Vagina (tissue), 2 donors: ENCODE results near the gene GRAMD1B. TPM values are rescaled to one million over a fixed set of nuclear protein-coding genes. Genes with fewer than 3 reads are reported as not detected.

Source experiments
- DNase-seq, 2 donors: peaks; one replicate each; pipeline ENCODE4 v3.0.0-alpha.2; 2017; ENCODE audit errors: extremely low spot score in 2 of 2
- H3K27ac ChIP-seq: fragments of 200-600 bp; sonication (generic); one replicate; pipeline ENCODE4 v1.5.1; 2019
- H3K27me3 ChIP-seq: fragments of 200-600 bp; sonication (generic); one replicate; pipeline ENCODE4 v1.5.1; 2019
- H3K36me3 ChIP-seq, 2 donors: fragments of 200-600 bp; sonication (generic); one replicate each; pipeline ENCODE4 v1.5.1; 2017 to 2019
- H3K4me1 ChIP-seq: fragments of 200-600 bp; sonication (generic); one replicate; pipeline ENCODE4 v1.5.1; 2019
- H3K4me3 ChIP-seq, 2 donors: fragments of 200-600 bp; sonication (generic); 1 replicate in 1 of 2; 2 replicates in 1 of 2; pipeline ENCODE4 v1.5.1; 2016 to 2019
- H3K9me3 ChIP-seq: fragments of 200-600 bp; sonication (generic); one replicate; pipeline ENCODE4 v1.5.1; 2019
- POLR2A ChIP-seq, 2 donors: fragments of 450-650 bp; IDR thresholded peaks; one replicate each; pipeline ENCODE4 v1.6.1; 2017; ENCODE audit warnings: antibody characterized with exemption in 2 of 2, mild to moderate bottlenecking in 2 of 2, moderate library complexity in 2 of 2
- POLR2AphosphoS5 ChIP-seq, 2 donors: sonication (generic); formaldehyde crosslinking; IDR thresholded peaks; one replicate each; pipeline ENCODE4 v1.9.0; 2017; ENCODE audit warnings: antibody characterized with exemption in 2 of 2, mild to moderate bottlenecking in 2 of 2, low read depth in 1 of 2; ENCODE audit not compliant: insufficient read depth in 1 of 2
- intact Hi-C: fragments of 100-400 bp; cut with DNase I; formaldehyde crosslinking; loops from one replicate; pipeline ENCODE4 v1.15.1; 2023
- total RNA-seq: library from RNA; depleted of rRNA; stranded (reverse); fragments of >200 nt; gene quantifications from one replicate; pipeline ENCODE4 v1.2.3, GENCODE V29; 2016
- TF ChIP-seq, protein P1 (sequence below), 3 experiments: fragments of 450-650 bp in 2 of 3; fragments of 200-600 bp in 1 of 3; sonication (generic) in 1 of 3; IDR thresholded peaks; one replicate each; pipeline ENCODE4 v1.5.1; 2017 to 2019; ENCODE audit warnings: antibody characterized with exemption in 3 of 3, mild to moderate bottlenecking in 2 of 3, moderate library complexity in 2 of 3

GRAMD1B gene
- total RNA-seq, 1 donor from 2014 or later, result 4.9 TPM

DNA sequence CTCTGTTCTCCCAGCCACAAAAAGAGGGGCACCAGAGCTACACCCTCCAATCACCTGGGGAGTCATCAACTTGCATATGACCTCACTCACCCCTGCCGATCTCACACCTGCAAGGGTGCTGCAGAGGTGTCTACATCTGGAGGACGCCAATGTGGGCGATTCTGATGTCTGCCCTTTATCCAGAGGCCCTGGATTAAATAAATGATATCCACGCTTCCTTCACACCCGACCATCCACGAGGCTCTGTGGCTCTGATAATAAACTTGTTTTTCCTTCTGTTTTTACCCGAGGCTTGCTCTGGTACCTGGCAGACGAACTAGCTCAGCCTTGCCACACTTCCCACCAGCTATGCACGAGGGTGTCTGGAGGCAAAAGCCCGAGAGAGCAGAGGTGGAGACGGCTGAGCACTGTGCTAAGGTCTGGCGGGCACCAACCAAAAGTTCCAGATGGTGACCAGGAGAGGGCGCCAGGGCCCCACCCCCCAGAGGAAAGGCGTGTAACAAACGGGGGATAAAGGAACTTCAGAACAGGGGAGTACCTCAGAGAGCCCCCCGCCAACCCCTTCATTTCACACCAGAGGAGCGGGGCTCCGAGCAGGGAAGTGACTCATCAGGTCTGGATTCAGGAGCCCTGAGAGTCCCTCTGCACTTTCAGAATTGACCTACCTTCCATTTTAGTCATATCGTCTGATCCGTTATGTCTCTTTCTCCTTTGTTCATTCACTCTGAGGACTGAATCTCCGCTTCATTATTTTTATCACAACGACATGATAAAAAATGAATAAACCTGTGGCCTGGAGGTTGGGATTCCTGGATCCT, 210.8 kb downstream of the GRAMD1B start:
- H3K9me3 ChIP-seq, result no peaks in the 10 kb centered on the region

DNA sequence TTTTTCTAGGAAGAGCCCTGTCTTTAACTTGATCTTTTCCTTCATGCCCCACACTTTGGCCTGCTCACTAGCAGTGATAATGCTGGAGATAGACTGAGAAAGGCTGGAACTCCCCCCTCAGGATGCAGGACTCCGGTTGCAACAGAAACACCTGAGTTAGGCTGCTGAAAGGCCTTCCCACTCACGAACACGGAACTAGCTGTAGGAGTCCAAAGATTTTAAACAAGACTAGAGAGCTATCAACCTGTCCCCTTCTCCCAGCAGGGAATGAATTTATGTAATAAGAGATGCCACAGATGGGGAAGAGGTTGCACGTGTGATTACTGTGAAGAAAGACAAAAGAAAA, 211.4 kb downstream of the GRAMD1B start:
- Histone ChIP-seq H3K9me3 (no peaks in the 10 kb centered on the region), H3K27ac (no peak overlapping the region), H3K27me3 (no peaks in the 10 kb centered on the region), H3K36me3 (no peaks in the 10 kb centered on the region), H3K4me3 (no peak overlapping the region), H3K4me1 (no peaks in the 10 kb centered on the region)
- TF ChIP-seq, protein P1, sequence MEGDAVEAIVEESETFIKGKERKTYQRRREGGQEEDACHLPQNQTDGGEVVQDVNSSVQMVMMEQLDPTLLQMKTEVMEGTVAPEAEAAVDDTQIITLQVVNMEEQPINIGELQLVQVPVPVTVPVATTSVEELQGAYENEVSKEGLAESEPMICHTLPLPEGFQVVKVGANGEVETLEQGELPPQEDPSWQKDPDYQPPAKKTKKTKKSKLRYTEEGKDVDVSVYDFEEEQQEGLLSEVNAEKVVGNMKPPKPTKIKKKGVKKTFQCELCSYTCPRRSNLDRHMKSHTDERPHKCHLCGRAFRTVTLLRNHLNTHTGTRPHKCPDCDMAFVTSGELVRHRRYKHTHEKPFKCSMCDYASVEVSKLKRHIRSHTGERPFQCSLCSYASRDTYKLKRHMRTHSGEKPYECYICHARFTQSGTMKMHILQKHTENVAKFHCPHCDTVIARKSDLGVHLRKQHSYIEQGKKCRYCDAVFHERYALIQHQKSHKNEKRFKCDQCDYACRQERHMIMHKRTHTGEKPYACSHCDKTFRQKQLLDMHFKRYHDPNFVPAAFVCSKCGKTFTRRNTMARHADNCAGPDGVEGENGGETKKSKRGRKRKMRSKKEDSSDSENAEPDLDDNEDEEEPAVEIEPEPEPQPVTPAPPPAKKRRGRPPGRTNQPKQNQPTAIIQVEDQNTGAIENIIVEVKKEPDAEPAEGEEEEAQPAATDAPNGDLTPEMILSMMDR (IDR thresholded peaks at IDR 0.05), result no peak
- TF ChIP-seq POLR2A (IDR thresholded peaks at IDR 0.05) (no peak), POLR2AphosphoS5 (IDR thresholded peaks at IDR 0.05; ENCODE audit: insufficient read depth in 1 of 2, low read depth in 1 of 2) (no peak)
- intact Hi-C loops, result no loop called here
- DNase-seq, result no peak

More for the DNA sequence above, 210.8 kb downstream of the GRAMD1B start:
- H3K27ac ChIP-seq, result no peak overlapping the region
- no peaks in the 10 kb centered on the region for H3K4me1 ChIP-seq
- TF ChIP-seq POLR2AphosphoS5 (IDR thresholded peaks at IDR 0.05; ENCODE audit: insufficient read depth in 1 of 2, low read depth in 1 of 2), result no peak
- TF ChIP-seq POLR2A (IDR thresholded peaks at IDR 0.05), result no peak
- TF ChIP-seq, protein P1 (IDR thresholded peaks at IDR 0.05), result peak in 1 of 3 experiments; percentile 32
- no peak overlapping the region for H3K4me3 ChIP-seq
- DNase-seq, result no peak
- intact Hi-C loops, result no loop called here
- H3K27me3 ChIP-seq, result no peaks in the 10 kb centered on the region
- no peaks in the 10 kb centered on the region for H3K36me3 ChIP-seq

DNA sequence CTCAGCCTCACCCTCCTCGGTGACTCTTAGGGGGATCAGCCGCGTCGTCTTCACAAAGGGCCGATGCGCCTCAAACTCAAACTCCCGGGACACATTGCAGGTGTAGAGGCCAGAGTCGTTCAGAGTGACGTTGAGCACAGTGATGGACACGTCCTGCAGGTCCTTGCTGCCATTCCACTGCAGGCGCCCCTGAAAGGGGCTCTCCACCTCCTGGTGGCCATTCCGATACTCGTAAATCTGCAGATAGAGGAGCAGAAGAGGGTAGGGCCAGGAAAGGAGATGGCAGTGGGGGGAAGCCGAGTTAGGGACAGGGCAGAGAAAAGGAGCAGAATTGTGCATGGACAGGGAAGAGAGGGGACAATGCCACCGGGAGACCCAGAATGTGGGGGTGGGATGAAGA, 212.4 kb downstream of the GRAMD1B start:
- H3K27ac ChIP-seq, result no peak overlapping the region
- no peak overlapping the region for H3K4me3 ChIP-seq
- no peak for TF ChIP-seq POLR2AphosphoS5 (IDR thresholded peaks at IDR 0.05; ENCODE audit: insufficient read depth in 1 of 2, low read depth in 1 of 2)
- TF ChIP-seq POLR2A (IDR thresholded peaks at IDR 0.05), result no peak
- TF ChIP-seq, protein P1 (IDR thresholded peaks at IDR 0.05), result no peak
- no peaks in the 10 kb centered on the region for H3K36me3 ChIP-seq
- H3K27me3 ChIP-seq, result no peaks in the 10 kb centered on the region
- intact Hi-C loops, result no loop called here
- no peaks in the 10 kb centered on the region for H3K4me1 ChIP-seq
- DNase-seq, result no peak
- no peaks in the 10 kb centered on the region for H3K9me3 ChIP-seq

DNA sequence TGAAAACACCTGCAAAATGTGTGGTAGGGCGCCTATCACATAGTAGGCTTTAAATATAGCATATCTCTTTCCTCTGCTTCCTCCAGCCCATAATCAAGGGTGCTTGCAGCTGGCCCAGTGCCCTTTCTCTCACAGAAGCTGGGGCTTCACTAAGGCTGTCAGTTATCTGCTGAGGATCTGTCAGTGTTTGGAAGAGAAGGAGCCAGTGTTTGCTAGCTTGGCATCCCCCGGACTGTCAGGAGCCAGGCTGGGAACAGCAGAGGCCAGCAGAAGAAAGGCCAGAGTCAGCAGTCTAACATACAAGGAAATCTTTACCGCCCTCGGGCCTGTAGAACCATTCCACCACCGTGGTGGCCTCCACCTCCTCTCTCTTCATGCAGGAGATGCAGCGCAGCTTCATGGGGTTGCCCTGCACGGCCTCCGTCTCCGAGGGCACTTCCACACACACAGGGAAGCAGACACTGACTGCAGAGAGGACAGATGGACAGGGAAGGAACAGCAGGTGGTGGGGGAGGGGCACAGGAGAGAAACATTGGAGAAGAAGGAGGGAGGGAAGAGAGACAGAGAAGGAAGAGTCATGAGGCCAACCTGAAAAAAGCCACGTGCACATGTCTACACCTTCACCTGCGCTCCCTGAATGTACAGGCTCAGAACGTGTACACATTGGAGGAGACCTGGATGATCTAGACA, 215.4 kb downstream of the GRAMD1B start:
- Histone ChIP-seq H3K27me3 (no peaks in the 10 kb centered on the region), H3K4me3 (no peak overlapping the region), H3K4me1 (no peaks in the 10 kb centered on the region), H3K27ac (no peak overlapping the region), H3K9me3 (no peaks in the 10 kb centered on the region), H3K36me3 (no peaks in the 10 kb centered on the region)
- no peak for DNase-seq
- TF ChIP-seq POLR2A (IDR thresholded peaks at IDR 0.05) (no peak), POLR2AphosphoS5 (IDR thresholded peaks at IDR 0.05; ENCODE audit: insufficient read depth in 1 of 2, low read depth in 1 of 2) (no peak)
- TF ChIP-seq, protein P1 (IDR thresholded peaks at IDR 0.05), result no peak
- intact Hi-C loops, result no loop called here

DNA sequence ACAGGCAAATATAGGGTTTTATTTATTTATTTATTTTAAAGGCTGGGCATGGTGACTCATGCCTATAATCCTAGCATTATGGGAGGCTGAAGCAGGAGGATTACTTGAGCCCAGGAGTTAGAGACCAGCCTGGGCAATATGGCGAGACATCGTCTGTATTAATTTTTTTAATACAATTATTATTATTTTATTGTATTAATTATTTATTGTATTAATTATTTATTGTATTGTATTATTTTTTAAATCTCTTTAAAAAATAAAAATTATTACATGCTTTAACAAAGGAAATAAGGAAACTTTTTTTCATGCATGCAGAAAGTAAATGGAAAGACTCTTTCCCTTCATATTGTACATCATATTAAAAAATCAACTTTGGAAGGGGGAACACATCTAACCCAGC, 220.8 kb downstream of the GRAMD1B start:
- no peak overlapping the region for H3K4me3 ChIP-seq
- DNase-seq, result no peak
- TF ChIP-seq POLR2AphosphoS5 (IDR thresholded peaks at IDR 0.05; ENCODE audit: insufficient read depth in 1 of 2, low read depth in 1 of 2), result no peak
- TF ChIP-seq, protein P1 (IDR thresholded peaks at IDR 0.05), result no peak
- TF ChIP-seq POLR2A (IDR thresholded peaks at IDR 0.05), result no peak
- H3K27ac ChIP-seq, result no peak overlapping the region
- H3K9me3 ChIP-seq, result no peaks in the 10 kb centered on the region
- intact Hi-C loops, result no loop called here
- no peaks in the 10 kb centered on the region for H3K36me3 ChIP-seq
- peaks cover 20% of the 10 kb centered on the region for H3K4me1 ChIP-seq
- no peaks in the 10 kb centered on the region for H3K27me3 ChIP-seq
